ENCODE results near the gene DDX10.

DNA sequence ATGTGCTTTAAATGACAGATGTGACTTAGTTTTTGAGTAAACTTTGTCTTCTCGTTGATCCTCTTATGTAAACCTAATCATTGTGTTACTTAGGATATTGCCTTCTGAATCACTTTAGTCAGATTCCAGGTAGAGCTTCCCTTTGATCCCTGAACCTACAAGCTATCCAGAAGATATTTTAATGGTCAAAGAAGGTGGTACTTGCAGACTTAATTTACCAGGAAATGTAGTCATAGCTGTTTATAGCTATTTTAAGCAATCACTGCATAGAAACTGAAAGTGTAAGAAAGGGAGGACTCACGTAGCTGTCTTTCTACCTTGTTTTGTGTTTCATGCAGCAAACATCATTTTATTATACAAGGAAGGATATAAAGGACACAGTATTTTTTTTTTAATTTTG, 189.5 kb downstream of the DDX10 start:
- no peak for TF ChIP-seq POLR2A (IDR thresholded peaks at IDR 0.05)
- TF ChIP-seq, protein P1, sequence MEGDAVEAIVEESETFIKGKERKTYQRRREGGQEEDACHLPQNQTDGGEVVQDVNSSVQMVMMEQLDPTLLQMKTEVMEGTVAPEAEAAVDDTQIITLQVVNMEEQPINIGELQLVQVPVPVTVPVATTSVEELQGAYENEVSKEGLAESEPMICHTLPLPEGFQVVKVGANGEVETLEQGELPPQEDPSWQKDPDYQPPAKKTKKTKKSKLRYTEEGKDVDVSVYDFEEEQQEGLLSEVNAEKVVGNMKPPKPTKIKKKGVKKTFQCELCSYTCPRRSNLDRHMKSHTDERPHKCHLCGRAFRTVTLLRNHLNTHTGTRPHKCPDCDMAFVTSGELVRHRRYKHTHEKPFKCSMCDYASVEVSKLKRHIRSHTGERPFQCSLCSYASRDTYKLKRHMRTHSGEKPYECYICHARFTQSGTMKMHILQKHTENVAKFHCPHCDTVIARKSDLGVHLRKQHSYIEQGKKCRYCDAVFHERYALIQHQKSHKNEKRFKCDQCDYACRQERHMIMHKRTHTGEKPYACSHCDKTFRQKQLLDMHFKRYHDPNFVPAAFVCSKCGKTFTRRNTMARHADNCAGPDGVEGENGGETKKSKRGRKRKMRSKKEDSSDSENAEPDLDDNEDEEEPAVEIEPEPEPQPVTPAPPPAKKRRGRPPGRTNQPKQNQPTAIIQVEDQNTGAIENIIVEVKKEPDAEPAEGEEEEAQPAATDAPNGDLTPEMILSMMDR (IDR thresholded peaks at IDR 0.05): no peak
